Fibroblast of lung (primary cell): Measurements from ENCODE around the gene PIM3. TPM values are rescaled to one million over a fixed set of nuclear protein-coding genes. Genes with fewer than 3 reads are reported as not detected.

Experiments used
- DNase-seq, 2 donors: peaks; one replicate each; pipeline versions ENCODE4 v3.0.0 to v3.0.0-alpha.2; 2010; ENCODE audit warnings: low read depth in 2 of 2
- H2AFZ ChIP-seq: 2 replicates; pipeline ENCODE4 v1.5.1; 2012; ENCODE audit warnings: low read length, control low read depth, inconsistent platforms
- H3K27ac ChIP-seq: 2 replicates; pipeline ENCODE4 v1.5.1; 2011; ENCODE audit warnings: low read length, control low read depth; ENCODE audit not compliant: insufficient read depth
- H3K27me3 ChIP-seq: 2 replicates; pipeline ENCODE4 v1.5.1; 2011; ENCODE audit warnings: mild to moderate bottlenecking, low read length; ENCODE audit not compliant: control insufficient read depth, insufficient read depth
- H3K36me3 ChIP-seq: 2 replicates; pipeline ENCODE4 v1.5.1; 2011; ENCODE audit warnings: low read length; ENCODE audit not compliant: control insufficient read depth, insufficient read depth
- H3K4me1 ChIP-seq: 2 replicates; pipeline ENCODE4 v1.5.1; 2011; ENCODE audit warnings: low read length; ENCODE audit not compliant: control insufficient read depth, insufficient read depth; ENCODE audit errors: extremely low read depth
- H3K4me2 ChIP-seq: 2 replicates; pipeline ENCODE4 v1.5.1; 2011; ENCODE audit warnings: low read length, control low read depth; ENCODE audit not compliant: insufficient read depth; ENCODE audit errors: extremely low read depth
- H3K4me3 ChIP-seq, 4 experiments: fragments of 200-600 bp in 1 of 4; sonication (generic) in 1 of 4; replicated peaks in 1 of 4; 2 replicates each; pipeline ENCODE4 v1.5.1; 2011 to 2016; ENCODE audit warnings: low read length in 4 of 4, low read depth in 3 of 4, mild to moderate bottlenecking in 3 of 4, control low read depth in 2 of 4, inconsistent platforms in 1 of 4, mixed read lengths in 1 of 4; ENCODE audit not compliant: insufficient read depth in 1 of 4; ENCODE audit errors: control extremely low read depth in 1 of 4
- H3K79me2 ChIP-seq: 2 replicates; pipeline ENCODE4 v1.5.1; 2012; ENCODE audit warnings: mild to moderate bottlenecking, low read length, inconsistent platforms; ENCODE audit not compliant: control insufficient read depth, insufficient read depth
- H3K9ac ChIP-seq: 2 replicates; pipeline ENCODE4 v1.5.1; 2011; ENCODE audit warnings: mild to moderate bottlenecking, low read length, control low read depth; ENCODE audit not compliant: insufficient read depth
- H3K9me3 ChIP-seq: 2 replicates; pipeline ENCODE4 v1.5.1; 2012; ENCODE audit warnings: low read depth, low read length; ENCODE audit not compliant: control insufficient read depth, insufficient read depth
- H4K20me1 ChIP-seq: 2 replicates; pipeline ENCODE4 v1.5.1; 2011; ENCODE audit warnings: low read length; ENCODE audit not compliant: control insufficient read depth, insufficient read depth; ENCODE audit errors: extremely low read depth
- CTCF ChIP-seq, 2 donors: IDR thresholded peaks in 1 of 2; conservative IDR thresholded peaks in 1 of 2; 1 replicate in 1 of 2; 2 replicates in 1 of 2; pipeline ENCODE4 v1.5.1; 2011 to 2012; ENCODE audit warnings: low read length in 2 of 2, control low read depth in 1 of 2, inconsistent platforms in 1 of 2, low read depth in 1 of 2, mild to moderate bottlenecking in 1 of 2
- EZH2 ChIP-seq: IDR thresholded peaks from 2 replicates; pipeline ENCODE4 v1.5.1; 2012; ENCODE audit warnings: low read length, control low read depth, mild to moderate bottlenecking; ENCODE audit errors: missing control alignments
- polyA plus RNA-seq, 2 donors: library from polyadenylated mRNA; depleted of rRNA in 1 of 2; stranded (reverse) in 1 of 2; unstranded in 1 of 2; fragments of >200 nt; gene quantifications; 2 replicates each; pipeline ENCODE4 v1.2.1, GENCODE V29; 2011 to 2012; ENCODE audit warnings: missing spikeins in 1 of 2
- total RNA-seq: library from RNA; depleted of rRNA; stranded (reverse); fragments of >200 nt; gene quantifications from 2 replicates; pipeline ENCODE4 v1.2.1, GENCODE V29; 2014

PIM3 gene
- total and polyA plus RNA-seq, 2 donors (not counting 1 experiment from before 2014, with no cell fraction given) = 6.8 to 47.7 TPM

- DNase-seq = no peak
- no peaks in the 10 kb centered on the region for H3K9me3 ChIP-seq
- H3K4me3 ChIP-seq = no peak overlapping the region
- no peak overlapping the region for H3K9ac ChIP-seq
- no peak overlapping the region for H3K4me2 ChIP-seq
- TF ChIP-seq CTCF (conservative IDR thresholded peaks at IDR 0.05 in 1 of 2, IDR thresholded peaks at IDR 0.05 in 1 of 2; ENCODE audit: low read depth in 1 of 2, low read length in 2 of 2) (no peak), EZH2 (no peak)
- H3K27me3 ChIP-seq = peaks cover 16% of the 10 kb centered on the region
- H3K4me1 ChIP-seq = no peaks in the 10 kb centered on the region
- H3K79me2 ChIP-seq = no peaks in the 10 kb centered on the region
- H3K27ac ChIP-seq = no peak overlapping the region
- no peak overlapping the region for H2AFZ ChIP-seq
- H3K36me3 ChIP-seq = no peaks in the 10 kb centered on the region
- no peaks in the 10 kb centered on the region for H4K20me1 ChIP-seq
These were observed 46.5 kb downstream of the PIM3 start for GRCh38 chr22:50007057-50007511.

GRCh38 chr22:50008151-50009040, 47.8 kb downstream of the PIM3 start:
- H3K27ac ChIP-seq = no peak overlapping the region
- H3K27me3 ChIP-seq = peaks cover 27% of the 10 kb centered on the region
- H3K36me3 ChIP-seq = no peaks in the 10 kb centered on the region
- no peaks in the 10 kb centered on the region for H3K9me3 ChIP-seq
- DNase-seq = no peak
- H3K9ac ChIP-seq = no peak overlapping the region
- TF ChIP-seq CTCF (conservative IDR thresholded peaks at IDR 0.05 in 1 of 2, IDR thresholded peaks at IDR 0.05 in 1 of 2; ENCODE audit: low read depth in 1 of 2, low read length in 2 of 2) = no peak
- TF ChIP-seq EZH2 = no peak
- no peaks in the 10 kb centered on the region for H4K20me1 ChIP-seq
- no peak overlapping the region for H3K4me3 ChIP-seq
- no peaks in the 10 kb centered on the region for H3K4me1 ChIP-seq
- H3K4me2 ChIP-seq = no peak overlapping the region
- H3K79me2 ChIP-seq = no peaks in the 10 kb centered on the region
- no peak overlapping the region for H2AFZ ChIP-seq

- TF ChIP-seq EZH2 (no peak), CTCF (conservative IDR thresholded peaks at IDR 0.05 in 1 of 2, IDR thresholded peaks at IDR 0.05 in 1 of 2; ENCODE audit: low read depth in 1 of 2, low read length in 2 of 2) (no peak)
These were observed 48.7 kb downstream of the PIM3 start for GRCh38 chr22:50009251-50009650.

More at GRCh38 chr22:50009251-50009650, 48.7 kb downstream of the PIM3 start:
- H3K4me3 ChIP-seq = no peak overlapping the region
- H3K9me3 ChIP-seq = no peaks in the 10 kb centered on the region
- no peaks in the 10 kb centered on the region for H4K20me1 ChIP-seq
- no peak overlapping the region for H3K27ac ChIP-seq
- H3K79me2 ChIP-seq = no peaks in the 10 kb centered on the region
- H3K27me3 ChIP-seq = peaks cover 34% of the 10 kb centered on the region
- no peak overlapping the region for H2AFZ ChIP-seq
- H3K36me3 ChIP-seq = no peaks in the 10 kb centered on the region
- DNase-seq = no peak
- H3K4me1 ChIP-seq = no peaks in the 10 kb centered on the region
- H3K4me2 ChIP-seq = no peak overlapping the region
- no peak overlapping the region for H3K9ac ChIP-seq
